Activated CD4-positive, alpha-beta memory T cell treated with anti-CD3 and anti-CD28 coated beads for 36 hours (primary cell): ENCODE measurements around the gene ISG20. TPM values are rescaled to one million over a fixed set of nuclear protein-coding genes. Genes with fewer than 3 reads are reported as not detected.
A peak's percentile ranks its signal among the peaks of the same experiment; 100 is the strongest.

Experiments used
- CTCF ChIA-PET: fragments of 350-600 bp; sonication (Branson Sonifier 250); formaldehyde crosslinking; loops from one replicate; lab custom pipeline; 2021; ENCODE audit warnings: antibody characterized with exemption, inconsistent platforms; lab: Charles Lee
- POLR2A ChIA-PET: fragments of 350-600 bp; sonication (Branson Sonifier 250); formaldehyde crosslinking; loops from one replicate; lab custom pipeline; 2021; ENCODE audit warnings: antibody characterized with exemption; lab: Charles Lee
- DNase-seq: peaks from one replicate; pipeline ENCODE4 v3.0.0-alpha.2; 2020
- H3K27ac Mint-ChIP-seq: one replicate; pipeline ENCODE4 v1.8.0; 2021; ENCODE audit warnings: mixed read lengths
- H3K27me3 Mint-ChIP-seq: one replicate; pipeline ENCODE4 v1.8.0; 2021; ENCODE audit warnings: mixed read lengths
- H3K36me3 Mint-ChIP-seq: one replicate; pipeline ENCODE4 v1.8.0; 2021; ENCODE audit warnings: mixed read lengths
- H3K4me1 Mint-ChIP-seq: one replicate; pipeline ENCODE4 v1.8.0; 2021; ENCODE audit warnings: low read depth, mixed read lengths
- H3K4me3 Mint-ChIP-seq: one replicate; pipeline ENCODE4 v1.8.0; 2021; ENCODE audit warnings: mild to moderate bottlenecking, mixed read lengths
- H3K9me3 Mint-ChIP-seq: one replicate; pipeline ENCODE4 v1.8.0; 2021; ENCODE audit warnings: mixed read lengths
- intact Hi-C: fragments of 100-400 bp; cut with micrococcal nuclease; formaldehyde crosslinking; loops from one replicate; pipeline ENCODE4 v1.15.1; 2023
- total RNA-seq, 2 experiments: library from RNA; stranded (reverse); gene quantifications; one replicate each; pipeline ENCODE4 v1.2.3, GENCODE V29; 2021

The ISG20 gene
- total RNA-seq, 2 experiments from 2014 or later = 68.2 to 74.5 TPM

DNA sequence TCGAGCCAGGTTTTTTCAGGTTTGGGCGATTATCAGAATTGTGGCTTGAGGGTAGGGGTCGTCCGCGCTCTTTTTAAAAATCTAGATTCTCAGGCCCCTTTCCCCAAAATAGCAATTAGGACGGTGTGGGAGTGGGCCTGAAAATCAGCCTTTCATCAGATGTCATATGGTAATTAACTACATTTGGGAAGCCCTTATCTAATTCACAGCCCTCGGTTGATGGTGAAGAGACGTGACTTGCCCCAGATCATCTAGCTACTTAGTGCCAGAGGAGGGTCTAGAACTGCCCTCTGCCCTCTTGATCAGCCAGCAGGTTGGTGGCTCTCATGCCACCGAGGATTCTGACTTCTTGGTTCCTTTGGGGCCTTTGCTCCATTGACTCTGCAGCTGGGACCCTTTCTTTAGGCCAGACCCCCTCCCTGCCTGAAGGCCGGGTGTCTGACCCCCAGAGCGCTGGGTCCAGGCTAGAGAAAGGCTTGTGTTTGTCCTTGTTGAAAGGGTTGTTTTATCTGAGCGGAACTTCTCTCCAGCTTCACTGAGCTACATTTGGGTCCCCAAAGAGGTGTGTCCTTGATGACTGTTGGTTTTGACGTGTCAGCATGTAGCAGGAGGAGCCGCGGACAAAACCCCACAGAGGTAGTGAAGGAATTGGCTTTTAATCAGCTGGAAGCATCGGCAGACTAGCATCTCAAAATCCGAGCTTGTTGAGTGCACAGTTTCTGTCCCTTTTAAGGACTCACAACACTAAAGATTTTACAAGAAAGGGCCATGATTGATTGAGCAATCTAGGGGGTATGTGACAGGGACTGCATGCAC lies 16.8 kb upstream of the ISG20 start:
- ChIA-PET CTCF (no interaction called here), POLR2A (interaction anchor here (0.6 to 1.3 kb wide), 5 partner anchors 11 to 156 kb away, joined by 3 to 7 read pairs (median 4); partner anchors contain the start of genes MRPL46 and MRPS11)
- Mint-ChIP-seq H3K36me3 (peaks cover 37% of the 10 kb centered on the region), H3K4me3 (peak overlapping the region; percentile 94), H3K27me3 (no peaks in the 10 kb centered on the region), H3K27ac (peak overlapping the region; percentile 97), H3K9me3 (no peaks in the 10 kb centered on the region), H3K4me1 (peaks cover 47% of the 10 kb centered on the region)
- intact Hi-C loops = loop anchor here (1.0 to 10.0 kb wide), 6 partner anchors 155 to 713 kb away; partner anchors contain the start of genes ABHD2, HAPLN3, MRPL46 and MRPS11
- peak; percentile 76 for DNase-seq

DNA sequence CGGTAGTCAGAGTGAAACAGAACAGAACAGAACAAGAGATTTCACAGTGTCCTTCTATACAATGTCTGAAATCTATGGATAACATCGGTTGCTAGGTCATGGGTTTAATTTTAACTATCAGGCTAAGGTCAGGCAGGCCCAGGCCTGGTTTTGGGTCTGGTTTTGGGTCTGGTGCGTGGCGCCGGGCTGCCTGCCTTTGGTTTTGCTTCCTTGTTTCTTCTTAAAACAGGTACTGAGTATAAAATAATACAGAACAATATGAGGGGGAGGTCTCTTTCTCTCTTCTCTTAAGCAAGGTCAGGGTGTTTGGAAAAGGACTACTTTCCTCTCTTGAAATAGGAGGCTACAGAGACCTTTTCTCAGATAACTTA lies 16.2 kb upstream of the ISG20 start:
- intact Hi-C loops = loop anchor here (1.0 to 10.0 kb wide), 6 partner anchors 155 to 712 kb away; partner anchors contain the start of genes ABHD2, HAPLN3, MRPL46 and MRPS11
- peaks cover 43% of the 10 kb centered on the region for H3K36me3 Mint-ChIP-seq
- H3K27me3 Mint-ChIP-seq = no peaks in the 10 kb centered on the region
- CTCF ChIA-PET = no interaction called here
- peak overlapping the region; percentile 97 for H3K27ac Mint-ChIP-seq
- POLR2A ChIA-PET = interaction anchor here (0.9 to 1.3 kb wide), 3 partner anchors 13 to 156 kb away, joined by 4 to 7 read pairs (median 5); partner anchors contain the start of genes MRPL46 and MRPS11
- H3K4me3 Mint-ChIP-seq = peak overlapping the region; percentile 94
- peaks cover 53% of the 10 kb centered on the region for H3K4me1 Mint-ChIP-seq
- H3K9me3 Mint-ChIP-seq = no peaks in the 10 kb centered on the region
- DNase-seq = peak; percentile 23

DNA sequence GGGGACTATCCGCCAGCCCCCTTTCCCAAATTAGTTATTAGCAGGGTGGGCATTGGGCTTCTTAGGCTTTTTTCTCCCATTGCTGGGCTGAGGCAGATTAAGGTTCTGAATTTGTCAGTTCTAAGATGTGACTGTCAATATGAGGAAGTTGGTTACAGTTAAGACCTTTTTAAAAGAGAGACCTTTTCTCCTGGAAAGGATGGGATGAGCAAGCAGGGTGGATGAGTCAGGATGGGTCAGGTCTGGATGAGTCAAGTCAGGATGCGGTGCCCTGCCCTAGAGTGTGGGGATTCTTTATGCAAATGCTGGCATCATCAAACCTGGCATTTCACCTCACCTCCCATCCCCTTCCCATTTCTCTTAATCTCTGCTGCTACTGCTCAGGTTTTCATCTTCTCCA lies 15.8 kb upstream of the ISG20 start:
- CTCF ChIA-PET = interaction anchor here (1.9 to 3.5 kb wide), 4 partner anchors 10 to 181 kb away, joined by 5 to 30 read pairs (median 17); no protein-coding TSS in a partner anchor
- H3K27me3 Mint-ChIP-seq = no peaks in the 10 kb centered on the region
- intact Hi-C loops = loop anchor here (1.0 to 10.0 kb wide), 7 partner anchors 15 to 712 kb away; partner anchors contain the start of genes ABHD2, DET1, HAPLN3 and POLG
- H3K27ac Mint-ChIP-seq = peak overlapping the region; percentile 97
- peak overlapping the region; percentile 94 for H3K4me3 Mint-ChIP-seq
- no peaks in the 10 kb centered on the region for H3K9me3 Mint-ChIP-seq
- H3K4me1 Mint-ChIP-seq = peaks cover 58% of the 10 kb centered on the region
- H3K36me3 Mint-ChIP-seq = peaks cover 47% of the 10 kb centered on the region
- peak; percentile 89 for DNase-seq
- POLR2A ChIA-PET = interaction anchor here (0.8 to 2.8 kb wide), 3 partner anchors 12 to 46 kb away, joined by 3 to 30 read pairs (median 22); partner anchors contain the start of gene ISG20

DNA sequence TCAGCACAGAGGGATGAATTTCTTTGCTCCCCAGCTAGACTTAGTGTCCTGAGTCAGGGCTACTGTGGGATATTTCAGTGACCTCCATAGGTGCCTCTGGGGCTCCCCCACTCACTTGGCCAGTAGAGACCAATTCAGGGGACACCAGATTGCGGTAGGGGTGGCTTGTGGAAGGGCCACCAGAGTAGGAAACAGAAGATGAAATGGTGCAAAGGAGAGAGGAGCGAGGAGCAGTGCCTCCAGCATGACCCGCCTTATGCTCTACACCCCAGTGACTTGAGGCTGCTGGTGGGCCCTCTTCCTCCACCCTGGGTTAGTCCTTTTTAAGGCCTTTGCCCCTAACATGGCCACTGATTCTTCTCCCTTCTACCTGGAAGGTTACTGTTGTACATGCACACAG lies 15.2 kb upstream of the ISG20 start:
- Mint-ChIP-seq H3K9me3 (no peaks in the 10 kb centered on the region), H3K4me3 (peak overlapping the region; percentile 94), H3K36me3 (peaks cover 53% of the 10 kb centered on the region), H3K27ac (peak overlapping the region; percentile 97), H3K27me3 (no peaks in the 10 kb centered on the region), H3K4me1 (peaks cover 64% of the 10 kb centered on the region)
- ChIA-PET POLR2A (interaction anchor here (0.8 to 2.8 kb wide), 3 partner anchors 11 to 45 kb away, joined by 3 to 30 read pairs (median 22); partner anchors contain the start of gene ISG20), CTCF (interaction anchor here (1.0 to 3.5 kb wide), 8 partner anchors 9 to 273 kb away, joined by 3 to 30 read pairs (median 11); no protein-coding TSS in a partner anchor)
- intact Hi-C loops = loop anchor here (1.0 to 10.0 kb wide), 10 partner anchors 15 to 711 kb away; partner anchors contain the start of genes ABHD2, DET1, HAPLN3 and POLG
- no peak for DNase-seq

DNA sequence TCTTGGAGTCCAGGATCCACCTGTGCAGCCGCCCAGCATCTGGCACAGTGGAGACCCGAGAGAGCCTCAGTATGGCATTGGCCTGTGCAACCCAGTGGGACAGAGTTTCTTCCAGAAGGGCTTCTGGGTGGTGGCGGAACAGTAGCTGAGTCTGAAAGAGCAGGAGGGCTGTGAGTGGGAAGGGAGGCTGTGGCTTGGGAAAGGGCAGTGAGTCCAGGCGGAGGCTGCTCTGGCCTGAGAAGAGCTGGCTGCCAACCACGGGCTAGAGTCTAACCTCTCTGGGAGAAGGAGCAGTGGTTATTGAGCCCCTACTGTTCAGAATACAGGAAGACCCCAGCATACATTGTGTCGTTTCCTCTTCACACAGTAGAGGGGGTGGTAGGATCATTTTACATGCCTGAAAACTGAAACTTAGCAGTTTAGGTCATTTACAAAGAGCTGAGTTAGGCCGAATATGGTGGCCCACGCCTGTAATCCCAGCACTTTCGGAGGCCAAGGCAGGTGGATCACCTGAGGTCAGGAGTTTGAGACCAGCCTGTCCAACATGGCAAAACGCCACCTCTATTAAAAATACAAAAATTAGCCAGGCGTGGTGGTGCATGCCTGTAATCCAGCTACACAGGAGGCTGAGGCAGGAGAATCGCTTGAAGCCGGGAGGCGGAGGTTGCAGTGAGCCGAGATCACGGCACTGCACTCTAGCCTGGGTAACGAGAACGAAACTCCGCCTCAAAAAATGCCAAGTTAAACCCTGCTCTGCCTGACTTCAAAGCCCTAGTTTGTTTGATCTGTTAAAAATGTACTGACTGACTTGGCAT lies 14.5 kb upstream of the ISG20 start:
- peaks cover 60% of the 10 kb centered on the region for H3K36me3 Mint-ChIP-seq
- no peaks in the 10 kb centered on the region for H3K27me3 Mint-ChIP-seq
- peak overlapping the region; percentile 97 for H3K27ac Mint-ChIP-seq
- peak; percentile 61 for DNase-seq
- H3K4me3 Mint-ChIP-seq = peak overlapping the region; percentile 94
- CTCF ChIA-PET = interaction anchor here (0.6 to 3.5 kb wide), 27 partner anchors 9 to 1598 kb away, joined by 3 to 30 read pairs (median 4); no protein-coding TSS in a partner anchor
- no peaks in the 10 kb centered on the region for H3K9me3 Mint-ChIP-seq
- POLR2A ChIA-PET = interaction anchor here (0.5 to 2.8 kb wide), 5 partner anchors 11 to 147 kb away, joined by 3 to 30 read pairs (median 4); partner anchors contain the start of gene ISG20
- intact Hi-C loops = loop anchor here (1.0 to 10.0 kb wide), 7 partner anchors 40 to 710 kb away; partner anchors contain the start of genes ABHD2 and POLG
- peaks cover 71% of the 10 kb centered on the region for H3K4me1 Mint-ChIP-seq

DNA sequence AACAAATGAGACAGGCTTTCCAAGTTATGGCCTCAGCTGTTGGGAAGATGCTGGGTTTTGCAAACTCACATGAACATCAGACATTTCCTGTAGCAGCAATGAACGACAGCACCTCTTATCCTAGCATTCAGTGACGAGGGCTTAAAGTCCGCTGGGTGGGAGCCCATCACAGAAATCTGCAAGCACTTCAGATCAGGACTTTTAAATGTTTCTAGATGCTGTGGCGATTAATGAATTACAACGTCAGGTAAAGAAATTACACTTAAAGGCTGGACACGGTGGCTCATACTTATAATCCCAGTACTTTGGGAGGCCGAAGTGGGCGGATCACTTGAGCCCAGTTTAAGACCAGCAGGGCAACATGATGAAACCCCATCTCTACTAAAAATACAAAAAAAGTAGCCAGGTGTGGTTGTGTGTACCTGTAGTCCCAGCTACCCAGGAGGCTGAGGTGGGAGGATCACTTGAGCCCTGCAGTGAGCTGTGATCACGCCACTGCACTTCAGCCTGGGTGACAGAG lies 13.8 kb upstream of the ISG20 start:
- ChIA-PET POLR2A (interaction anchor here (0.5 to 2.8 kb wide), 4 partner anchors 10 to 147 kb away, joined by 3 to 30 read pairs (median 12); partner anchors contain the start of gene ISG20), CTCF (interaction anchor here (0.6 to 3.5 kb wide), 27 partner anchors 8 to 1598 kb away, joined by 3 to 30 read pairs (median 4); no protein-coding TSS in a partner anchor)
- Mint-ChIP-seq H3K27ac (peak overlapping the region; percentile 97), H3K9me3 (no peaks in the 10 kb centered on the region), H3K4me1 (peaks cover 78% of the 10 kb centered on the region), H3K4me3 (peak overlapping the region; percentile 94), H3K27me3 (no peaks in the 10 kb centered on the region), H3K36me3 (peaks cover 67% of the 10 kb centered on the region)
- DNase-seq = no peak
- intact Hi-C loops = loop anchor here (1.0 to 10.0 kb wide), 7 partner anchors 39 to 710 kb away; partner anchors contain the start of genes ABHD2 and POLG

DNA sequence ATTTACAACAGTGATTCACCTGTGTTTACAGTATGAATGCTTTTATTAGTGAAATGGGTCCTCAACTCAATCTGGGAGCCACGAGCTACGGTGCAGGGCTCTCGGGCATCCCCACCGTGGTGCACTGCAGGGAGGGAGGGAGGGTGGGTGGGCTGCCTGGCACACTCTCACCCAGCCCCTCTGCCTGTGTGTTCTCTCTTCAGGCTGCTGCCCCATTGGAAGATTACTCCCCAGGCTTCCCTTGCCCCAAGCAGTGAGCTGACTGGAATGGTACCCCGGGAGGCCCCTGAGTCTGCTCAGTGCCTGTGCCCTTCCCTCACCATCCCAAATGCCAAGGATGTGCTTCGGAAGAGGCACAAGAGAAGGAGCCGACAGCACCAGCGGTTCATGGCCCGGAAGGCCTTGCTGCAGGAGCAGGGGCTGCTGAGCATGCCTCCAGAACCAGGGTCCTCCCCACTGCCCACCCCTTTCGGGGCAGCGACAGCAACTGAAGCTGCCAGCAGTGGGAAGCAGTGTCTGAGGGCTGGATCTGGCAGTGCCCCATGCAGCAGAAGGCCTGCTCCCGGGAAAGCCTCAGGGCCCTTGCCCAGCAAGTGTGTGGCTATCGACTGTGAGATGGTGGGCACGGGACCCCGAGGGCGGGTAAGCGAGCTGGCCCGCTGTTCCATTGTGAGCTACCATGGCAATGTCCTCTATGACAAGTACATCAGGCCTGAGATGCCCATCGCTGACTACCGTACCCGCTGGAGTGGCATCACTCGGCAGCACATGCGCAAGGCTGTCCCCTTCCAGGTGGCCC lies 12.7 kb upstream of the ISG20 start:
- Mint-ChIP-seq H3K9me3 (no peaks in the 10 kb centered on the region), H3K27me3 (no peaks in the 10 kb centered on the region), H3K4me3 (peak overlapping the region; percentile 34), H3K27ac (peak overlapping the region; percentile 97), H3K4me1 (peaks cover 84% of the 10 kb centered on the region), H3K36me3 (peaks cover 76% of the 10 kb centered on the region)
- ChIA-PET CTCF (interaction anchor here (1.2 to 3.5 kb wide), 2 partner anchors 9 to 38 kb away, joined by 4 to 30 read pairs; no protein-coding TSS in a partner anchor), POLR2A (interaction anchor here (0.6 to 1.8 kb wide), 2 partner anchors 10 to 12 kb away, joined by 3 to 8 read pairs; no protein-coding TSS in a partner anchor)
- no peak for DNase-seq
- intact Hi-C loops = loop anchor here (2.0 to 10.0 kb wide), 4 partner anchors 75 to 709 kb away; partner anchors contain the start of gene POLG

- Mint-ChIP-seq H3K4me3 (peak overlapping the region; percentile 32), H3K36me3 (peaks cover 78% of the 10 kb centered on the region), H3K4me1 (peaks cover 94% of the 10 kb centered on the region), H3K27me3 (no peaks in the 10 kb centered on the region), H3K9me3 (no peaks in the 10 kb centered on the region), H3K27ac (peak overlapping the region; percentile 97)
- POLR2A ChIA-PET = interaction anchor here (1.3 to 1.8 kb wide), 2 partner anchors 8 to 11 kb away, joined by 4 to 8 read pairs; partner anchors contain the start of gene ISG20
- CTCF ChIA-PET = interaction anchor here (0.8 to 1.3 kb wide), 4 partner anchors 9 to 278 kb away, joined by 3 to 5 read pairs (median 3); no protein-coding TSS in a partner anchor
- intact Hi-C loops = loop anchor here (10.0 kb wide), 2 partner anchors 537 to 707 kb away; partner anchors contain the start of gene POLG
- peak; percentile 80 for DNase-seq
These were observed 11.4 kb upstream of the ISG20 start for GRCh38 chr15:88627463-88627862.

DNA sequence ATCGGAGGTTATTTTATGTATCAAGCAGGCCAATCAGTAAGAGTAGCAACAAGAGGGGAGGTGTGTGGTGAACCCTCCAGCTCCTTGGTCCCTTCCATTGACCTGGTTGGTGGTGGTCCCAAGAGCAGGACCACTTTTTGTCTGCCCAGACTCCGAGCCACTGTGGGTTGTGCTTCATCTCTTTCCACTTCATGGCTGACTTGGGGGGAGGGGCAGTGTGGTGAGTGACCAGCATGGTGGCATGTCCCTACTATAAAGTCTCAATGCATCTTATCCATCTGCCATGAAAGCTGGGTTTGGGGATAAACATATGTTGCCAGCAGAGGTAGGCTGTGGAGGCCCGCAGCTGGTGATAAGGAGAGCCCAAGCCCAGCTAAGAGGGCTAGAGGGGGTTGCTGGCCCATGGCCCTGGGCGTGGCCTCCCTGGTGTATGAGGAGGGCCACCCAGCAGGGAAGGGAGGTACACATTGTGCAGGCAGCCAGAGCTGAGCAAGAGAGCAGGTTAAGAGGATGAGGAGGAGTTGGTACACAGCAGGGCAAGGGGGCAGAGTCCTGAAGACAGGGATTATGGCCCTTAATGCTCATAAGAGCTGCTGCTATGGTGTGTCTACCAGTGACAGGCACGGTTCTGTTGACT lies 10.7 kb upstream of the ISG20 start:
- CTCF ChIA-PET = interaction anchor here (0.6 to 1.3 kb wide), 5 partner anchors 8 to 506 kb away, joined by 3 to 5 read pairs (median 3); no protein-coding TSS in a partner anchor
- intact Hi-C loops = loop anchor here (10.0 kb wide), 2 partner anchors 537 to 707 kb away; partner anchors contain the start of gene POLG
- Mint-ChIP-seq H3K27me3 (no peaks in the 10 kb centered on the region), H3K36me3 (peaks cover 78% of the 10 kb centered on the region), H3K4me1 (peaks cover 93% of the 10 kb centered on the region), H3K9me3 (no peaks in the 10 kb centered on the region), H3K27ac (peak overlapping the region; percentile 97), H3K4me3 (no peak overlapping the region)
- POLR2A ChIA-PET = interaction anchor here (1.3 kb wide), 1 partner anchor 11 kb away, joined by 4 read pairs; the partner anchor contains the start of gene ISG20
- DNase-seq = no peak
